ENCODE data around the gene SLFN14.

DNA sequence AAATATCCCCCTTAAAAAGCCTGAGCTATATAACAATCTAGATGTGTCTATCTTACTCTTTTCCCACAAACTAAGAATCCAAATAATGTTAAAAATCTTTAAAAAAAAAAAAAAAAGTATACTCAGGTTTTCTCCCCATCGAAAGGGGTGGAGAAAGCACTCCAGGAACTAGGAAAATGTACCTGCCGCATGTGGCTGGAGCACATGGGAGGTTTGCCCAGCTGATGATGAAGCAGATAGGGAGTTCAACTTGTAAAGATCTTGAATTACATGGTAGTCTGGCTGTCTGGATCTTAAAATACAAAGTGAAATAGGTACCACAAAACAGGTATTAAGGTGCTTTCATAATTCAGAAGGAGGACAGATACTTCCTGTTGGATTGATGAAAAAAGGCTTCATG, 8.8 kb upstream of the SLFN14 start:
- TF ChIP-seq, protein P1, sequence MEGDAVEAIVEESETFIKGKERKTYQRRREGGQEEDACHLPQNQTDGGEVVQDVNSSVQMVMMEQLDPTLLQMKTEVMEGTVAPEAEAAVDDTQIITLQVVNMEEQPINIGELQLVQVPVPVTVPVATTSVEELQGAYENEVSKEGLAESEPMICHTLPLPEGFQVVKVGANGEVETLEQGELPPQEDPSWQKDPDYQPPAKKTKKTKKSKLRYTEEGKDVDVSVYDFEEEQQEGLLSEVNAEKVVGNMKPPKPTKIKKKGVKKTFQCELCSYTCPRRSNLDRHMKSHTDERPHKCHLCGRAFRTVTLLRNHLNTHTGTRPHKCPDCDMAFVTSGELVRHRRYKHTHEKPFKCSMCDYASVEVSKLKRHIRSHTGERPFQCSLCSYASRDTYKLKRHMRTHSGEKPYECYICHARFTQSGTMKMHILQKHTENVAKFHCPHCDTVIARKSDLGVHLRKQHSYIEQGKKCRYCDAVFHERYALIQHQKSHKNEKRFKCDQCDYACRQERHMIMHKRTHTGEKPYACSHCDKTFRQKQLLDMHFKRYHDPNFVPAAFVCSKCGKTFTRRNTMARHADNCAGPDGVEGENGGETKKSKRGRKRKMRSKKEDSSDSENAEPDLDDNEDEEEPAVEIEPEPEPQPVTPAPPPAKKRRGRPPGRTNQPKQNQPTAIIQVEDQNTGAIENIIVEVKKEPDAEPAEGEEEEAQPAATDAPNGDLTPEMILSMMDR (IDR thresholded peaks at IDR 0.05 in 4 of 5, conservative IDR thresholded peaks at IDR 0.05 in 1 of 5) = no peak
- TF ChIP-seq POLR2A (IDR thresholded peaks at IDR 0.05) = no peak
